Fibroblast of the aortic adventitia (primary cell): ENCODE results near the gene HMX1. TPM values are rescaled to one million over a fixed set of nuclear protein-coding genes. Genes with fewer than 3 reads are reported as not detected.

Experiments used
- DNase-seq: peaks from one replicate; pipeline ENCODE4 v3.0.0-alpha.2; 2010; ENCODE audit warnings: low read depth
- H3K4me3 ChIP-seq: 2 replicates; pipeline ENCODE4 v1.5.1; 2011; ENCODE audit warnings: low read depth, mild to moderate bottlenecking, control low read depth, low read length, moderate library complexity
- total RNA-seq: library from RNA; depleted of rRNA; stranded (reverse); fragments of >200 nt; gene quantifications from 2 replicates; pipeline ENCODE4 v1.2.3, GENCODE V29; 2012; ENCODE audit warnings: low replicate concordance
- TF ChIP-seq, protein P1 (sequence below): IDR thresholded peaks from 2 replicates; pipeline ENCODE4 v1.5.1; 2011; ENCODE audit warnings: mild to moderate bottlenecking, low read length, control low read depth, inconsistent platforms; ENCODE audit not compliant: insufficient read depth

Gene HMX1
- total RNA-seq, 1 donor: not detected

DNA sequence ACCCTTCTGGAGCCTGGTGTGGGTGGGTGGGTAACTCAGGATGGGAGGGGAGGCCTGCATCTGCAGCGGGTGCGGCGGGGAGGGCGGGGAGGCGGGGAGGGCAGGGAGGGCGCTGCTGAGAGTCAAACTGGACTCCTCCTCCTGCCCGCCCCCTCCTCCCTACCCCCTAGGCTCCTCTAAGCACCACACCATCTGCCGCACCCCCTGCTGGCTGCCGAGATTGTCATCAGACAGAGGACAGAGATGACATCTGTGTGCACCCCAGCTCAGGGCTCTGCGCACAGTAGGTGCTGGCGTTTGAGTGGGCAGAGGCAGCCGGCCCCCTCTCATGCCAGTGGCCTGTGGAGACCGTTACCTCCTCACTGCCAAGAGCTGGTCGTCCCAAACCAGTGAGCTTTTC, 10.6 kb upstream of the HMX1 start:
- no peak overlapping the region for H3K4me3 ChIP-seq
- TF ChIP-seq, protein P1, sequence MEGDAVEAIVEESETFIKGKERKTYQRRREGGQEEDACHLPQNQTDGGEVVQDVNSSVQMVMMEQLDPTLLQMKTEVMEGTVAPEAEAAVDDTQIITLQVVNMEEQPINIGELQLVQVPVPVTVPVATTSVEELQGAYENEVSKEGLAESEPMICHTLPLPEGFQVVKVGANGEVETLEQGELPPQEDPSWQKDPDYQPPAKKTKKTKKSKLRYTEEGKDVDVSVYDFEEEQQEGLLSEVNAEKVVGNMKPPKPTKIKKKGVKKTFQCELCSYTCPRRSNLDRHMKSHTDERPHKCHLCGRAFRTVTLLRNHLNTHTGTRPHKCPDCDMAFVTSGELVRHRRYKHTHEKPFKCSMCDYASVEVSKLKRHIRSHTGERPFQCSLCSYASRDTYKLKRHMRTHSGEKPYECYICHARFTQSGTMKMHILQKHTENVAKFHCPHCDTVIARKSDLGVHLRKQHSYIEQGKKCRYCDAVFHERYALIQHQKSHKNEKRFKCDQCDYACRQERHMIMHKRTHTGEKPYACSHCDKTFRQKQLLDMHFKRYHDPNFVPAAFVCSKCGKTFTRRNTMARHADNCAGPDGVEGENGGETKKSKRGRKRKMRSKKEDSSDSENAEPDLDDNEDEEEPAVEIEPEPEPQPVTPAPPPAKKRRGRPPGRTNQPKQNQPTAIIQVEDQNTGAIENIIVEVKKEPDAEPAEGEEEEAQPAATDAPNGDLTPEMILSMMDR: no peak
- DNase-seq: no peak

- DNase-seq: no peak
- H3K4me3 ChIP-seq: no peak overlapping the region
- TF ChIP-seq, protein P1: no peak
Measured at GRCh38 chr4:8880851-8881250, 9.2 kb upstream of the HMX1 start.

- no peak for DNase-seq
- H3K4me3 ChIP-seq: no peak overlapping the region
- TF ChIP-seq, protein P1: no peak
Measured at GRCh38 chr4:8879574-8879973, 7.9 kb upstream of the HMX1 start.

- TF ChIP-seq, protein P1: no peak
- no peak for DNase-seq
- H3K4me3 ChIP-seq: no peak overlapping the region
Measured at GRCh38 chr4:8878421-8878820, 6.8 kb upstream of the HMX1 start.

- TF ChIP-seq, protein P1: no peak
- no peak overlapping the region for H3K4me3 ChIP-seq
- no peak for DNase-seq
Measured at GRCh38 chr4:8877780-8878040, 6.1 kb upstream of the HMX1 start.

DNA sequence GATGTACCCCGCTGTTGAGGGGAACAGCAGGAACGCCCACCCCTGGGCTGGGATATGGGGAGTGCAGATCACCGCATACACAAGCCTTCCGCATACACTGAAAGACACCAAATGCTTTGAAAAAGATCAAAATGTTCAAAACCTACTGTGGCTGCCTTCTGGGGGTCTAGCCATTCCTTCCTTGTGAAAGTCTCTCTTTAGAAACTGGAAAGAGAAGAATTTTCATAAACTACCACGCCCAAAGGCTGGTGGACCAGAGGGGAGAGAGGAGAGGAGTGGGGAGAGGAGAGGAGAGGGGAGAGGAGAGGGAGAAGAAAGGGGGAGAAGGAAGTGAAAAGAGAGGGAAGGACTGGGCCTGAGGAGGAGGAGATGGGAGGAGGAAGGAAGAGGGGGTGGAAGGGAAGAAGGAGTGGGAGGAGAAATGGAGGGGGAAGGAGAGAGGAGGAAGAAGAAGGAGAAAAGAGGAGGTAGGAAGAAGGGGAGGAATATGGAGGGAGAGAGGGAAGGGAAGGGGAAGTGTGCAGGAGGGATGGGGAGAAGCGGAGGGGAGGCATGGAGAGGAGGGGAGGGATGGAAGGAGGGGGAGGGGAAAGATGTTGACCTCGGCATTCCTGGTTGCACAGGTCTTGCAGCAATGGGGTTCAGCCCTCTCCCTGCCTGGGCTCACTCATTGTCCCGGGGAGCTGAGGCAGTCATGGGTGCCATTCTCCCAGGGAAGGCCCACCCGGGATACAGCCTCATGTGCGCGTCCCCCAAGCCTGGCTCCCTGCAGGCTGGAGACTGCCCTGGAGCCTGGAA, 5.5 kb upstream of the HMX1 start:
- TF ChIP-seq, protein P1: no peak
- no peak for DNase-seq
- H3K4me3 ChIP-seq: no peak overlapping the region
